ENCODE measurements around the gene DGKQ. TPM values are rescaled to one million over a fixed set of nuclear protein-coding genes. Genes with fewer than 3 reads are reported as not detected.

Gene DGKQ
- total and polyA plus RNA-seq, 11 donors: 2.6 to 7.3 (median 4.1) TPM

- Histone ChIP-seq H3K4me3 (no peak overlapping the region), H3K36me3 (peaks cover 0 to 30% (median 3%) of the 10 kb centered on the region in 9 donors), H3K4me1 (peaks cover 7 to 36% (median 18%) of the 10 kb centered on the region in 12 donors), H3K27me3 (peaks cover 0 to 13% (median 0%) of the 10 kb centered on the region in 9 donors), H3K27ac (no peak overlapping the region), H3K9me3 (no peaks in the 10 kb centered on the region)
- no peak for TF ChIP-seq POLR2A (IDR thresholded peaks at IDR 0.05)
- TF ChIP-seq, protein P1, sequence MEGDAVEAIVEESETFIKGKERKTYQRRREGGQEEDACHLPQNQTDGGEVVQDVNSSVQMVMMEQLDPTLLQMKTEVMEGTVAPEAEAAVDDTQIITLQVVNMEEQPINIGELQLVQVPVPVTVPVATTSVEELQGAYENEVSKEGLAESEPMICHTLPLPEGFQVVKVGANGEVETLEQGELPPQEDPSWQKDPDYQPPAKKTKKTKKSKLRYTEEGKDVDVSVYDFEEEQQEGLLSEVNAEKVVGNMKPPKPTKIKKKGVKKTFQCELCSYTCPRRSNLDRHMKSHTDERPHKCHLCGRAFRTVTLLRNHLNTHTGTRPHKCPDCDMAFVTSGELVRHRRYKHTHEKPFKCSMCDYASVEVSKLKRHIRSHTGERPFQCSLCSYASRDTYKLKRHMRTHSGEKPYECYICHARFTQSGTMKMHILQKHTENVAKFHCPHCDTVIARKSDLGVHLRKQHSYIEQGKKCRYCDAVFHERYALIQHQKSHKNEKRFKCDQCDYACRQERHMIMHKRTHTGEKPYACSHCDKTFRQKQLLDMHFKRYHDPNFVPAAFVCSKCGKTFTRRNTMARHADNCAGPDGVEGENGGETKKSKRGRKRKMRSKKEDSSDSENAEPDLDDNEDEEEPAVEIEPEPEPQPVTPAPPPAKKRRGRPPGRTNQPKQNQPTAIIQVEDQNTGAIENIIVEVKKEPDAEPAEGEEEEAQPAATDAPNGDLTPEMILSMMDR (IDR thresholded peaks at IDR 0.05): no peak
- 84 to 90% (median 86%) methylated on average over 9 to 23 of the region's 23 CpGs for WGBS, 4 donors
- peak in 1 of 5 donors; percentile 62 for DNase-seq
- intact Hi-C loops (cut with DNase I): no loop called here
- no peak for ATAC-seq
Measured at GRCh38 chr4:968621-969394, 4.6 kb downstream of the DGKQ start.

GRCh38 chr4:968221-968620, 5.1 kb downstream of the DGKQ start:
- DNase-seq (peak in 1 of 5 donors; percentile 56), ATAC-seq (no peak)
- TF ChIP-seq POLR2A (IDR thresholded peaks at IDR 0.05): no peak
- TF ChIP-seq, protein P1 (IDR thresholded peaks at IDR 0.05): no peak
- Histone ChIP-seq H3K27ac (no peak overlapping the region), H3K9me3 (no peaks in the 10 kb centered on the region), H3K4me3 (no peak overlapping the region), H3K4me1 (peaks cover 6 to 33% (median 17%) of the 10 kb centered on the region in 12 donors), H3K36me3 (peaks cover 0 to 36% (median 3%) of the 10 kb centered on the region in 9 donors), H3K27me3 (peaks cover 0 to 13% (median 0%) of the 10 kb centered on the region in 9 donors)
- 26 to 47% (median 30%) methylated on average over 3 to 24 of the region's 24 CpGs for WGBS, 4 donors
- intact Hi-C loops (cut with DNase I): no loop called here

DNA sequence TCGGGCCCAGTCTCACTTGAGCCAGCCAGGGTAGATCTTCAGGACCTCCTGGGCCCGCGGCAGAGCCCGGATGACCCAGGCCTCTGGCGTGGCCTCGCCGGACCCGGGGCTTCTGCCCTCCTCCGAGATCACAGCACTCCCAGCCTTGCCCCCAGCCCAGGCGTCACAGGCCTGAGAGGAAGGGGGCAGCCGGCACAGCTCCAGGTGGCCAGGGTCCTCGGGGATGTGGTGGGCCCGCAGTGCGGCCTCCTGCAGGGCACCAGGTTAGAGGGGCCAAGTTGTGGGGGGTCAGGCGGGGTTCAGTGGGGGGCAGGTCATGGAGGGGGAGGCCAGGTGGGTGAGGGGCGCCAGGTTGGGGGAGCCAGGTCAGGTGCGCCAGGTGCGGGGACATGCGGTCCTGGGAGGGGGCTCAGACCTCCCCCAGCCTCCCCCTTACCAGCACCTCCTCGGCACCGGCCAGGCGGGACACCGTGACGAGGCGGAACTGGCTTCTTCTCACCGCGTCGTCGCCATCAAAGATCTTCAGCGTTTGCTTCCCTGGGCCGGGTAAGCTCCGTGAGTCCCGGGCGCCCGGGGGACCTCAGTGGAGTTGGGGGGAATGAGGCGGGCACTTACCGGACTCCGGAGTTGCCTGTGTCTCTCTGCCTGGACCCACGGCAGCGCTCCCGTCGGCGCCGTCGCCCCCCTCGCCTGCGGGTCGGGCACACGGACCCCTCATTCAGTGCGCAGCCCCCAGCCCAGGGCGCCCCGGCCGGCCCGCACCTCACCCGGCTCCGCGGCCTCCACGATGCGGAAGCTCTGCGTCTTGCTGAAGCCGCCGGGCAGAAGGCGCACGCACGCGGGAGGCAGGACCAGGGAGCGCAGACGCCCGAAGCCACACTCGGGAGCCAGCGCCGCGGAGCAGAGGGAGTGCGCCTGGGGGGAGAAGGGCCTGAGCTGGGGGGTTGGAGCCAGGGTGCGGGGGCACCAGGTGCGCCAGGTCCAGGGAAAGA, 6.0 kb downstream of the DGKQ start:
- H3K36me3 ChIP-seq: peaks cover 0 to 43% (median 4%) of the 10 kb centered on the region in 9 donors
- TF ChIP-seq POLR2A (IDR thresholded peaks at IDR 0.05): no peak
- TF ChIP-seq, protein P1 (IDR thresholded peaks at IDR 0.05): no peak
- peak overlapping the region in 1 of 12 donors; percentile 18 for H3K4me3 ChIP-seq
- WGBS, 4 donors: 30 to 79% (median 53%) methylated on average over 25 to 76 of the region's 76 CpGs
- H3K4me1 ChIP-seq: peaks cover 1 to 27% (median 12%) of the 10 kb centered on the region in 12 donors
- no peak overlapping the region for H3K27ac ChIP-seq
- ATAC-seq (no peak), DNase-seq (peak in 3 of 5 donors; percentile 19 to 62 (median 35))
- H3K27me3 ChIP-seq: peaks cover 0 to 13% (median 0%) of the 10 kb centered on the region in 9 donors
- intact Hi-C loops (cut with DNase I): no loop called here
- no peaks in the 10 kb centered on the region for H3K9me3 ChIP-seq
